GM04504 (cell line): ENCODE data around the gene PTBP3.
"Not testable (repeated sequence)": the region's sequence is repeated elsewhere in the genome, so short reads cannot be mapped to it uniquely, and the experiment has no call there.

Experiments used
- DNase-seq: peaks from one replicate; pipeline ENCODE4 v3.0.0-alpha.2; 2012; ENCODE audit warnings: low read depth

Gene PTBP3

GRCh38 chr9:112322701-112323377 lies 10.6 kb downstream of the PTBP3 start:
- DNase-seq, result no peak

- no peak for DNase-seq
These were observed 17.0 kb downstream of the PTBP3 start for GRCh38 chr9:112316258-112316943.

- DNase-seq, result no peak
These were observed 17.8 kb downstream of the PTBP3 start for GRCh38 chr9:112315331-112316257.

- no peak for DNase-seq
These were observed 21.3 kb downstream of the PTBP3 start for GRCh38 chr9:112312139-112312538.

GRCh38 chr9:112311497-112311896 lies 21.9 kb downstream of the PTBP3 start:
- no peak for DNase-seq

- no peak for DNase-seq
These were observed 22.6 kb downstream of the PTBP3 start for GRCh38 chr9:112310826-112311225.

- DNase-seq, result no peak
These were observed 24.8 kb downstream of the PTBP3 start for GRCh38 chr9:112308588-112308987.

- no peak for DNase-seq
These were observed 32.0 kb downstream of the PTBP3 start for GRCh38 chr9:112301420-112301819.

- DNase-seq, result peak; percentile 5
These were observed 33.9 kb downstream of the PTBP3 start for GRCh38 chr9:112299514-112299913.

- no peak for DNase-seq
These were observed 36.5 kb downstream of the PTBP3 start for GRCh38 chr9:112296929-112297328.

- no peak for DNase-seq
These were observed 38.2 kb downstream of the PTBP3 start for GRCh38 chr9:112295174-112295573.

GRCh38 chr9:112288029-112288428 lies 45.4 kb downstream of the PTBP3 start:
- DNase-seq, result no peak

- no peak for DNase-seq
These were observed 46.5 kb downstream of the PTBP3 start for GRCh38 chr9:112286926-112287325.

- no peak for DNase-seq
These were observed 48.4 kb downstream of the PTBP3 start for GRCh38 chr9:112285056-112285455.

- no peak for DNase-seq
These were observed 49.7 kb downstream of the PTBP3 start for GRCh38 chr9:112283582-112284253.

- DNase-seq, result not testable (repeated sequence)
These were observed 50.6 kb downstream of the PTBP3 start for GRCh38 chr9:112282841-112283240.

- DNase-seq, result no peak
These were observed 52.5 kb downstream of the PTBP3 start for GRCh38 chr9:112280904-112281303.

- DNase-seq, result no peak
These were observed 53.9 kb downstream of the PTBP3 start for GRCh38 chr9:112279501-112279900.

- no peak for DNase-seq
These were observed 55.3 kb downstream of the PTBP3 start for GRCh38 chr9:112278152-112278551.

- DNase-seq, result no peak
These were observed 58.8 kb downstream of the PTBP3 start for GRCh38 chr9:112274600-112274999.

- DNase-seq, result no peak
These were observed 59.5 kb downstream of the PTBP3 start for GRCh38 chr9:112273876-112274275.

GRCh38 chr9:112271466-112272098 lies 61.8 kb downstream of the PTBP3 start:
- DNase-seq, result no peak
